Stimulated activated CD8-positive, alpha-beta memory T cell treated with anti-CD3 and anti-CD28 coated beads, Interleukin-7, amount 100 ng/mL, for 24 hours (primary cell): ENCODE data around the gene OR10K2.
"Not testable (repeated sequence)": the region's sequence is repeated elsewhere in the genome, so short reads cannot be mapped to it uniquely, and the experiment has no call there.

Source experiments
- DNase-seq: peaks from one replicate; pipeline ENCODE4 v3.0.0-alpha.2; 2020; ENCODE audit warnings: low read depth

The OR10K2 gene

DNA sequence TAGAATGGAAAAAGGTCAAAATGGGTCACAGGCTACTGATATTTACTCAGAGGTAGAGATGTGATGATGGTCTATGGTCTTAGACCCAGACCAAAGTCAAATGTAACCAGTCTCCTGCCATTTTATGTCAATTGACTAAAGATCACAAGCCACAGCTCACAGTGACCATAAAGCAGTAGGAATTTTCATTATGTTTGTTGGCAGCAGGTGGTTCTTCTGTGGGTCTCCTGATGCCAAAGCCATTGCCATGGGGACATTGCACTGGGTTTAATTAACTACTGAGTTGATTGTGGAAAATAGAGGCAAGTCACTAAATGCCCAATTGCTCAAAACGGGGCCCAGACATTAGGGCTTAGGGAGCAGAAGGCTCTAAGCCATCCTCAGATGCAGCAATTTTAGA lies at the start of gene OR10K2:
OR10K2 (minus strand) TSS at position 101 of the 400 bp plus-strand sequence. CDS start 5,371 bp downstream, outside the sequence.
- no peak for DNase-seq

DNA sequence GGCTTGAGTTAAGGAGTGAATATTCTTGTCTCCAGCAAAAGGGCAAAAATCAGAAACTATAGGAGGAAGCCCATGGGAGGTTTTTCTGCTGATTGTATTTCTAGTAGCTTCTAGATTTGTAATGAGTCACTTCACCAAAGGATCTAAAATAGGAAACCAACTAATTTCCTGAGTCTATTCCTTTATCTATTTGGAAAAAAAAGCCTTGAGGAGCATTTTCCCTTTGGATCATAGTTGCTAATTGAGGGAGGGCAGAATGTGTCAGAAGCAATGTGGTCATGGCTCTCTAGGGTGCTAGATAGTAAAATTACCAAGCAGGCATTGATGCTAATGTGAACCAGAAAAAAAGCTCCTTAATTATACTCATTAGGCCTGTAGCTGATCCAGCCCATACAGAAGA lies 45.9 kb upstream of the OR10K2 start, which contains the start of gene OR10R2:
OR10R2 (plus strand) TSS at position 301 of the 400 bp plus-strand sequence. CDS start 106 bp downstream, outside the sequence.
- no peak for DNase-seq

- no peak for DNase-seq
Observed at GRCh38 chr1:158461534-158461933, 35.5 kb upstream of the OR10K2 start, which contains the start of gene OR10K1. OR10K1 (plus strand) TSS chr1:158461834; CDS start chr1:158465562, 3,728 bp downstream.

GRCh38 chr1:158458263-158458662 lies 32.2 kb upstream of the OR10K2 start:
- no peak for DNase-seq

- no peak for DNase-seq
Observed at GRCh38 chr1:158457246-158457645, 31.2 kb upstream of the OR10K2 start.

DNA sequence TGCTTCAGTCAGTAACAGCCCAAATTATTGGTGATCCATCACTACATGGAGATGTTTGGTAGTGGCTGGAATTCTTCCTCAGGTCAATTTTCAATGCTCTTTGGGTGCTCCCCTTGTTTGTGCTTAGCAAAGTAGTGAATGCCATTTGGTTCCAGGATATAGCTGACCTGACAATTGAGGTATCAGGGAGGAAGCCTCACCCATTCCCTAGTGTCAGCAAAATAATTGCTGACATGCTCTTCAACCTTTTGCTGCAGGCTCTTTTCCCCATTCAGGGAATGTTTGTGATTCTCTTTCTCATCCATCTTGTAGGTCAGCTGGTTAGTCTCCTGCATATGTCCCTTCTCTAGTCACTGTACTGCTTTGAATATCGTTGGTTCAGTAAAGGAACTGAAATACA lies 28.5 kb upstream of the OR10K2 start:
- no peak for DNase-seq

GRCh38 chr1:158445376-158445775 lies 19.3 kb upstream of the OR10K2 start:
- DNase-seq, result no peak

DNA sequence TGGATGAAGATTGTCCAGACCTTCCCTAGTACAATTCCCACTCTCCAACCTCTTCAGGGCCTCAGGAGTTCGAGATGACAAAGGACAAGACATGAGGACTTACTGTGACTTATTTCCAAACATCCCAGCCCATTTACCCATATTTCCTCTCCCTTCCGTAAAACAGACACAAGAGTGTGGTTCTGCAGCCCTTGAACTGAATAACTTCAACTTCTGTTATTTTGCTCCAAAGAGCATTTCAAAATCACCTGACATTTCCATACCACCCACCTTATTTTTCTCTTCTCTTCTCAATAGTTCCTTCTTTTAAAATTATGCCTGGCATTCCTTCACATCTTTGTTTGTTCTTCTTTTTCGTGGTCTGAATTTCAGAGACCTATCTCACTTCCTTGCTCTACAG lies 8.7 kb upstream of the OR10K2 start:
- DNase-seq, result no peak

DNA sequence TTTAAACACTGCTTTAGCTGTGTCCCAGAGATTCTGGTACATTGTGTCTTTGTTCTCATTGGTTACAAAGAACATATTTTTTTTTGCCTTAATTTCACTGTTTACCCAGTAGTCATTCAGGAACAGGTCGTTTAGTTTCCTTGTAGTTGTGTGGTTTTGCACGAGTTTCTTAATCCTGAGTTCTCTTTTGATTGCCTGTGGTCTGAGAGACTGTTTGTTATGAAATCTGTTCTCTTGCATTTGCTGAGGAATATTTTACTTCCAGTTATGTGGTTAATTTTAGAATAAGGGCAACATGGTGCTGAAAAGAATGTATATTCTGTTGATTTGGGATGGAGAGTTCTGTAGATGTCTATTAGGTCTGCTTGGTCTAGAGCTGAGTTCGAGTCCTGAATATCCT lies 4.1 kb upstream of the OR10K2 start:
- not testable (repeated sequence) for DNase-seq

DNA sequence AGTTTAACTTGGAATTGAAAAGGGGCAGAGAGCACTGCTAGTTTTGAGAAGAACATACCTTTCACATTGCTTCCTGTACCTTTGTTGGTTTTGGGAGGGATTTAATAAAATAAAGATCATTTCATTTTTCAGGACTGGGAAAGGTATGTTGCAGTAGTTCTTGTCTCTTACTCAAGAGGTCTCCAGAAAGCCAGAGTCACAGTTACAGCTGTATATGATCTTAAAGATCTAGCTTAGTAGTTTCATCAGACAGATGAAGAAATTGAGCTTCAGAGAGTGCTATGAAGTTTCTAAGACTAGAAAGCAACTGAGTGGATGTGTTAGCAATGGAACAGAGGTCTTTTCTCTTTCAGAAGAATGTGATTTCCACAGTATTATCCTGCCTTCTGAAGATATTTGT lies 1.0 kb downstream of the OR10K2 start:
- no peak for DNase-seq

- DNase-seq, result no peak
Observed at GRCh38 chr1:158422212-158422611, 3.8 kb downstream of the OR10K2 start.

DNA sequence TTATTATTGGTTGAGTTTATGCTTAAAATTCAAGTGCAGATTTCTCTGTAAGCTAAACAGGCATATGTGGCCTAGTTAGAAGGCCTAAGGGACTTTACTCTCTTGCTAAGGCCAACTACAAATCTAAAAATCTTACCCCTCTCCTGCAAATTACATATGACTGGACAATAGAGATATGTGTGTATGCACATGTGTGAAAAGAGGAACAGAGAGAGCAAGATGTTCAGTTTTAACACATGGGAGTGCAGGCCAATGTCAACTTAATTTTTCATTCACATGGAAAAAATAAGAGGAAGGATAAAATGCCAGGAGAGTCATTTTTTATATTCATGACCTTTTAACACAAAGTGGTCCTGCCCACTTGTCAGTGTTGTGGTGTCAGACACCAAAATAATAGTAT lies 8.5 kb downstream of the OR10K2 start:
- no peak for DNase-seq

DNA sequence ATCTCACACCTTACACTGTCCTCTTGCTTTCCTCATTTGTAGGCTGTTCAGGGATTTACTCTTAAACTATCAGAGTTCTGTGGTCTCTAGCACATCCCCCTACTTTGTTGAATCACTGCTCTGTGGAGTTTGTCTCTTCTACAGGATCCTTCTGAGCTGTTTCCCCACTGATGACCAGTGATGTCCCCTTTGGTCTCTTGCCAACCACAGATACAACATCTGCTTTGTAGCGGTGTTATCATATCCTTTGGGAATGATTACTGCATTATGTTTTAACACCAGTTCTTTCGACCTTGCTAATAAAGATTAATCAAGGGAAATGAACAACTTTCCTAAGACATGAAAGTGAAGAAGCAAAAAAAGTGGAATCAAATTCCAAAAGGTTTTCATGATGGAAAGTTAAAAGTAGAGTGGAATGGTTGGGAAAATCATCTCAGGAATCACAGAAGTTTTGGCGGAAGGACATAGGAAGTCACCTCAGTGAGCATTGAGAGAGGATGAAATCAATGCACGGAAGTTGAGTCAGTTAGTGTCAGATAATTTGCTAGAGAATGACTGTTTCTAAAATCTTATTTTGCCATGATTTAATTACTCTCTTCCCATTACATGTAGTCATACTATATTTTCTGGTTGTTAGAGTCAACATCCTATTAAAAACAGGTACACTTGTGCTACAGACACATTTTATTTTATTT lies 11.2 kb downstream of the OR10K2 start:
- no peak for DNase-seq

GRCh38 chr1:158407092-158407491 lies 18.9 kb downstream of the OR10K2 start:
- no peak for DNase-seq

DNA sequence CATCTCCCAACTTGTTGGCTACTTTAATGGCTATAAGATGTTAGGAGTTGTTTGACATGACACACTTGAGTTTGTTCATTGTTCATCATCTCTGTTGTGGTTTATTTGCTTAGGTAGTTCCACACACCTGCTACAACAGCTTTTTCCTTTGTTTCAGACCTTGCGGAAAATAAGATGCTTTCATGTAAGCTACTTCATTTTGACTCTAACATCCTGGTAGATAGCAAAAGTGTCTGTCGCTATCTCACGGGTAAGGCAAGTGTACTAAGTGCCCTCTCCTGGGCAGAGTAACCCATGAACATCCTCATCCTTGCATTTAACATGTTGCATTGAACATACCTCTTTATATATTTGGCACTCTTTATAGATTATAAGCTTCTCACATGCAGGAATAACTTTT lies 25.2 kb downstream of the OR10K2 start:
- DNase-seq, result no peak

GRCh38 chr1:158398818-158399514 lies 27.1 kb downstream of the OR10K2 start, which contains the start of gene OR10T2:
OR10T2 (minus strand) TSS chr1:158399466; CDS start chr1:158399466, 0 bp downstream.
- no peak for DNase-seq

- DNase-seq, result no peak
Observed at GRCh38 chr1:158396646-158397045, 29.4 kb downstream of the OR10K2 start.

DNA sequence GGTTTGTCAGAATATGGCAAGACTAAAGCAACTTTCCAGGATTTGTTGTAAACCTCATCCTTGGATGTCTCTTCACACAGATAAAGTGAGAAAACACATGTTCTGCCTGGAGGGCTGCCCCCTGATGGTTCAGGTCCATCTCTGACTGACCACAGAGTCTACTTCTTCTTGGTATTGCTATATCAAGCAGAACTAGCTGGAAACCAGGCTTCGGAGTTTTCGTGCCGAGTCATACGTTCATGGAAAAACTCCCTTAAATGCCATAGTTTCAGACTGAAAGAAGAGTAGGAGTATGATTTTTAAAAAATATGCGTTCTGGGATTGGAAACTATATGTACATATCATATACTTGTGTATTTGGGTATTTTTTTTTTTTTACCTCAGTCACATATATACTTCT lies 32.6 kb downstream of the OR10K2 start:
- DNase-seq, result no peak

- no peak for DNase-seq
Observed at GRCh38 chr1:158391099-158391498, 34.9 kb downstream of the OR10K2 start.

GRCh38 chr1:158390331-158390730 lies 35.7 kb downstream of the OR10K2 start:
- no peak for DNase-seq

GRCh38 chr1:158374860-158375259 lies 51.2 kb downstream of the OR10K2 start:
- no peak for DNase-seq

DNA sequence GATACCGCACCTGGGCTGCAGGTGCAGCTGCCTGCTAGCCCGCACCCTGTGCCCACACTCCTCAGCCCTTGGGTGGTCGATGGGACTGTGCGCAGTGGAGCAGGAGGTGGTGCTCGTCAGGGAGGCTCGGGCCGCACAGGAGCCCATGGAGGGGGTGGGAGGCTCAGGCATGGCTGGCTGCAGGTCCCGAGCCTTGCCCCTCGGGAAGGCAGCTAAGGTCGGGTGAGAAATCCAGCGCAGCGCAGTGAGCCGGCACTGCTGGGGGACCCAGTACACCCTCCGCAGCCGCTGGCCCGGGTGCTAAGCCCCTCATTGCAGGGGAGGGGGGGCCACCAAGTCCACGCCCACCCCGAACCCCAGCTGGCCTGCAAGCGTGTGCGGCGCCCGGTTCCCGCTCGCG lies 51.9 kb downstream of the OR10K2 start:
- not testable (repeated sequence) for DNase-seq

DNA sequence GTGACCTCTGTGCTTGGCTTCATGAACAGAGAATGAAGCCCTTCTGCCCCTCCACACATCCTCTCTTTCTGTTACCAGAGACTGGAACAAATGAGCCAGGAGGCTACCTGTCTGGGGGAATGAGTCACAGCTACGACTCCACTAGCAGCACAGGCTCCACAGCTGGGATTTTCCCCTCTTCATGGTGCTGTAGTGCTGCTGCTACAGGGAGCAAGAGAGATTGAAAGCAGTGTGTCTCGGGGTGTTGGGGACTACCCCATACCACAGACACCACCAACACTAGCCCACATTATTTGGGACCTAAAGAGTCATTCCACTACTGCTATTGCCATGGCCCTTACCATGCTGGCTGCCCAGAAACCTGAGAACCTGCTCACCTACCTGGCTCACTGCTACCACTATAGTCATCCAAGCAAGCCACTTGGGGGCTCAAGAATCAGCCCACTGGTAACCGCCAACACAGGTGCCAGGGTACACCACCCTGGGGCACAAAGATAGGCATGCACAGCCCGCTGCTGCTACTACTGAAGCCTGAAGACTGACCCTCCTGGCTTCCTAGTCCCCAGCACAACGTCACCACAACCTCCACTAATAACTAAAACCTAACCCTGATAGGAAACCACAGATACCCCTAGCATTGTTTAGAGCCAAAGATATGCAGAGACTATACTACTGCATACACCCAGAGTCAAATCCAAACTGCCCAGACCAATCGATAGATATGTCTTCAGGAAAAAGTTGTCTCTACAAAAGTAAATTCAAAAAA lies 54.7 kb downstream of the OR10K2 start:
- no peak for DNase-seq
